Left ventricle myocardium inferior (tissue), 1 donor: ENCODE data around the gene NRG4. TPM values are rescaled to one million over a fixed set of nuclear protein-coding genes. Genes with fewer than 3 reads are reported as not detected.

Experiments
- DNase-seq: peaks from one replicate; pipeline ENCODE4 v3.0.0-alpha.2; 2020
- H3K27ac ChIP-seq: fragments of 200-600 bp; replicated peaks from 2 replicates; pipeline ENCODE4 v1.8.0; 2021
- H3K27me3 ChIP-seq: fragments of 200-600 bp; 2 replicates; pipeline ENCODE4 v1.8.0; 2021; ENCODE audit warnings: low read depth
- H3K36me3 ChIP-seq: fragments of 200-600 bp; 2 replicates; pipeline ENCODE4 v1.8.0; 2021
- H3K4me1 ChIP-seq: fragments of 200-600 bp; 2 replicates; pipeline ENCODE4 v1.8.0; 2021
- H3K4me3 ChIP-seq: fragments of 200-600 bp; 2 replicates; pipeline ENCODE4 v1.8.0; 2021; ENCODE audit warnings: mild to moderate bottlenecking, moderate library complexity
- H3K9me3 ChIP-seq: fragments of 200-600 bp; replicated peaks from 2 replicates; pipeline ENCODE4 v1.8.0; 2021
- CTCF ChIP-seq: fragments of 200-600 bp; IDR thresholded peaks from 2 replicates; pipeline ENCODE4 v1.8.0; 2021; ENCODE audit warnings: antibody characterized with exemption, mild to moderate bottlenecking, borderline replicate concordance
- intact Hi-C: fragments of 100-400 bp; cut with micrococcal nuclease; formaldehyde crosslinking; loops from one replicate; pipeline ENCODE4 v1.11.0; 2022
- total RNA-seq: library from RNA; stranded (reverse); fragmentation: NEBNext Ultra II Directional; extraction: Animal tissue kit (Norgen Biotek cat#: 25700); gene quantifications from one replicate; pipeline ENCODE4 v1.2.1, GENCODE V29; 2021
- donor health status: DM: no; HTN: yes; CAD: no; lungs with severe emphysema.

The NRG4 gene
- total RNA-seq, 1 donor from 2014 or later: not detected

- Histone ChIP-seq H3K9me3 (no peaks in the 10 kb centered on the region), H3K27ac (no peak overlapping the region), H3K36me3 (peaks cover 43% of the 10 kb centered on the region), H3K4me1 (peaks cover 27% of the 10 kb centered on the region), H3K27me3 (no peaks in the 10 kb centered on the region), H3K4me3 (no peak overlapping the region)
- TF ChIP-seq CTCF: no peak
- intact Hi-C loops: no loop called here
- DNase-seq: no peak
Observed at GRCh38 chr15:75929799-75930565, 82.2 kb downstream of the NRG4 start.

GRCh38 chr15:75928680-75929608 lies 83.3 kb downstream of the NRG4 start:
- H3K27me3 ChIP-seq: no peaks in the 10 kb centered on the region
- intact Hi-C loops: no loop called here

GRCh38 chr15:75927601-75928000 lies 84.6 kb downstream of the NRG4 start:
- intact Hi-C loops: no loop called here
- Histone ChIP-seq H3K36me3 (peaks cover 21% of the 10 kb centered on the region), H3K4me3 (no peak overlapping the region), H3K9me3 (no peaks in the 10 kb centered on the region), H3K4me1 (peaks cover 42% of the 10 kb centered on the region), H3K27ac (no peak overlapping the region), H3K27me3 (no peaks in the 10 kb centered on the region)
- no peak for DNase-seq
- TF ChIP-seq CTCF: no peak

More at GRCh38 chr15:75928680-75929608, 83.3 kb downstream of the NRG4 start:
- Histone ChIP-seq H3K4me1 (peaks cover 34% of the 10 kb centered on the region), H3K36me3 (peaks cover 33% of the 10 kb centered on the region), H3K4me3 (no peak overlapping the region), H3K9me3 (no peaks in the 10 kb centered on the region), H3K27ac (no peak overlapping the region)
- DNase-seq: no peak
- TF ChIP-seq CTCF: no peak

GRCh38 chr15:75926931-75927330 lies 85.3 kb downstream of the NRG4 start:
- intact Hi-C loops: no loop called here
- Histone ChIP-seq H3K27me3 (no peaks in the 10 kb centered on the region), H3K9me3 (no peaks in the 10 kb centered on the region), H3K4me3 (no peak overlapping the region), H3K27ac (no peak overlapping the region), H3K4me1 (peaks cover 49% of the 10 kb centered on the region), H3K36me3 (peaks cover 15% of the 10 kb centered on the region)
- no peak for TF ChIP-seq CTCF
- DNase-seq: no peak

GRCh38 chr15:75925440-75925839 lies 86.8 kb downstream of the NRG4 start:
- no peak for TF ChIP-seq CTCF
- Histone ChIP-seq H3K4me3 (no peak overlapping the region), H3K36me3 (no peaks in the 10 kb centered on the region), H3K27ac (no peak overlapping the region), H3K4me1 (peaks cover 53% of the 10 kb centered on the region), H3K27me3 (no peaks in the 10 kb centered on the region), H3K9me3 (no peaks in the 10 kb centered on the region)
- intact Hi-C loops: no loop called here
- DNase-seq: no peak
